ENCODE measurements around the gene C1QL1.

C1QL1 gene

GRCh38 chr17:44998646-44999045, 30.5 kb upstream of the C1QL1 start:
- no peaks in the 10 kb centered on the region for H3K36me3 ChIP-seq (ENCODE audit: insufficient read depth, insufficient read length, low read length)
- peaks cover 11% of the 10 kb centered on the region for H3K4me1 ChIP-seq (ENCODE audit: insufficient read depth, insufficient read length)
- no peak for TF ChIP-seq YY1 (IDR thresholded peaks at IDR 0.05; ENCODE audit: insufficient read depth, insufficient read length)
- TF ChIP-seq ZNF274 (IDR thresholded peaks at IDR 0.05; ENCODE audit: low read depth, low read length): no peak
- no peak for TF ChIP-seq SUZ12 (IDR thresholded peaks at IDR 0.05; ENCODE audit: extremely low read depth, insufficient read depth, insufficient read length)
- no peaks in the 10 kb centered on the region for H3K27me3 ChIP-seq (ENCODE audit: insufficient read depth, insufficient read length)
- DNase-seq (ENCODE audit: low read depth, low spot score): no peak
- H3K9ac ChIP-seq (ENCODE audit: insufficient read length, low read depth): no peak overlapping the region
- H3K4me3 ChIP-seq (ENCODE audit: insufficient read length, low read depth): no peak overlapping the region
- peaks cover 9% of the 10 kb centered on the region; the same call in 1 of the 2 replicates for H3K9me3 ChIP-seq (ENCODE audit: insufficient read depth, low read length)

- H3K9me3 ChIP-seq (ENCODE audit: insufficient read depth, low read length): peaks cover 9% of the 10 kb centered on the region; the same call in 1 of the 2 replicates
- no peak overlapping the region for H3K9ac ChIP-seq (ENCODE audit: insufficient read length, low read depth)
- DNase-seq (ENCODE audit: low read depth, low spot score): no peak
- no peaks in the 10 kb centered on the region for H3K36me3 ChIP-seq (ENCODE audit: insufficient read depth, insufficient read length, low read length)
- H3K4me1 ChIP-seq (ENCODE audit: insufficient read depth, insufficient read length): peaks cover 11% of the 10 kb centered on the region
- no peaks in the 10 kb centered on the region for H3K27me3 ChIP-seq (ENCODE audit: insufficient read depth, insufficient read length)
- no peak overlapping the region for H3K4me3 ChIP-seq (ENCODE audit: insufficient read length, low read depth)
- no peak for TF ChIP-seq SUZ12 (IDR thresholded peaks at IDR 0.05; ENCODE audit: extremely low read depth, insufficient read depth, insufficient read length)
- no peak for TF ChIP-seq YY1 (IDR thresholded peaks at IDR 0.05; ENCODE audit: insufficient read depth, insufficient read length)
- TF ChIP-seq ZNF274 (IDR thresholded peaks at IDR 0.05; ENCODE audit: low read depth, low read length): no peak
Measured at GRCh38 chr17:44997733-44998520, 29.8 kb upstream of the C1QL1 start.

- Histone ChIP-seq H3K9me3 (ENCODE audit: insufficient read depth, low read length) (peaks cover 9% of the 10 kb centered on the region; the same call in 1 of the 2 replicates), H3K36me3 (ENCODE audit: insufficient read depth, insufficient read length, low read length) (no peaks in the 10 kb centered on the region), H3K4me1 (ENCODE audit: insufficient read depth, insufficient read length) (peaks cover 11% of the 10 kb centered on the region), H3K9ac (ENCODE audit: insufficient read length, low read depth) (no peak overlapping the region), H3K27me3 (ENCODE audit: insufficient read depth, insufficient read length) (no peaks in the 10 kb centered on the region), H3K4me3 (ENCODE audit: insufficient read length, low read depth) (no peak overlapping the region)
- TF ChIP-seq YY1 (IDR thresholded peaks at IDR 0.05; ENCODE audit: insufficient read depth, insufficient read length) (no peak), SUZ12 (IDR thresholded peaks at IDR 0.05; ENCODE audit: extremely low read depth, insufficient read depth, insufficient read length) (no peak)
- no peak for DNase-seq (ENCODE audit: low read depth, low spot score)
Measured at GRCh38 chr17:44996304-44996703, 28.2 kb upstream of the C1QL1 start.

GRCh38 chr17:44995436-44996001, 27.4 kb upstream of the C1QL1 start:
- TF ChIP-seq ZNF274 (IDR thresholded peaks at IDR 0.05; ENCODE audit: low read depth, low read length) (no peak), YY1 (IDR thresholded peaks at IDR 0.05; ENCODE audit: insufficient read depth, insufficient read length) (no peak), SUZ12 (IDR thresholded peaks at IDR 0.05; ENCODE audit: extremely low read depth, insufficient read depth, insufficient read length) (no peak)
- Histone ChIP-seq H3K4me3 (ENCODE audit: insufficient read length, low read depth) (no peak overlapping the region), H3K9ac (ENCODE audit: insufficient read length, low read depth) (no peak overlapping the region), H3K36me3 (ENCODE audit: insufficient read depth, insufficient read length, low read length) (no peaks in the 10 kb centered on the region), H3K4me1 (ENCODE audit: insufficient read depth, insufficient read length) (peaks cover 11% of the 10 kb centered on the region), H3K27me3 (ENCODE audit: insufficient read depth, insufficient read length) (no peaks in the 10 kb centered on the region), H3K9me3 (ENCODE audit: insufficient read depth, low read length) (peaks cover 9% of the 10 kb centered on the region; the same call in 1 of the 2 replicates)
- no peak for DNase-seq (ENCODE audit: low read depth, low spot score)

- TF ChIP-seq YY1 (IDR thresholded peaks at IDR 0.05; ENCODE audit: insufficient read depth, insufficient read length) (no peak), ZNF274 (IDR thresholded peaks at IDR 0.05; ENCODE audit: low read depth, low read length) (no peak), SUZ12 (IDR thresholded peaks at IDR 0.05; ENCODE audit: extremely low read depth, insufficient read depth, insufficient read length) (no peak)
- no peaks in the 10 kb centered on the region for H3K27me3 ChIP-seq (ENCODE audit: insufficient read depth, insufficient read length)
Measured at GRCh38 chr17:44992242-44992939, 24.3 kb upstream of the C1QL1 start.

GRCh38 chr17:44990994-44991393, 22.9 kb upstream of the C1QL1 start:
- H3K36me3 ChIP-seq (ENCODE audit: insufficient read depth, insufficient read length, low read length): no peaks in the 10 kb centered on the region
- no peak overlapping the region for H3K4me3 ChIP-seq (ENCODE audit: insufficient read length, low read depth)
- no peak for DNase-seq (ENCODE audit: low read depth, low spot score)
- TF ChIP-seq SUZ12 (IDR thresholded peaks at IDR 0.05; ENCODE audit: extremely low read depth, insufficient read depth, insufficient read length) (no peak), YY1 (IDR thresholded peaks at IDR 0.05; ENCODE audit: insufficient read depth, insufficient read length) (no peak), ZNF274 (IDR thresholded peaks at IDR 0.05; ENCODE audit: low read depth, low read length) (no peak)
- H3K9ac ChIP-seq (ENCODE audit: insufficient read length, low read depth): no peak overlapping the region
- H3K27me3 ChIP-seq (ENCODE audit: insufficient read depth, insufficient read length): no peaks in the 10 kb centered on the region
- no peaks in the 10 kb centered on the region for H3K9me3 ChIP-seq (ENCODE audit: insufficient read depth, low read length)
- H3K4me1 ChIP-seq (ENCODE audit: insufficient read depth, insufficient read length): peaks cover 9% of the 10 kb centered on the region

More at GRCh38 chr17:44992242-44992939, 24.3 kb upstream of the C1QL1 start:
- no peaks in the 10 kb centered on the region for H3K36me3 ChIP-seq (ENCODE audit: insufficient read depth, insufficient read length, low read length)
- H3K9ac ChIP-seq (ENCODE audit: insufficient read length, low read depth): no peak overlapping the region
- DNase-seq (ENCODE audit: low read depth, low spot score): no peak
- H3K9me3 ChIP-seq (ENCODE audit: insufficient read depth, low read length): no peaks in the 10 kb centered on the region
- no peak overlapping the region for H3K4me3 ChIP-seq (ENCODE audit: insufficient read length, low read depth)
- peaks cover 10% of the 10 kb centered on the region for H3K4me1 ChIP-seq (ENCODE audit: insufficient read depth, insufficient read length)
